Pancreas (tissue), 10 donors: ENCODE measurements around the gene FAF1. TPM values are rescaled to one million over a fixed set of nuclear protein-coding genes. Genes with fewer than 3 reads are reported as not detected.

Source experiments
- ATAC-seq, 4 donors: fragments of 200-7000 bp; cut with Tn5 transposase; one replicate each; pipeline versions ENCODE4 v1.8.0 to v1.9.1; 2020; ENCODE audit warnings: mild to moderate bottlenecking in 4 of 4, moderate library complexity in 4 of 4
- DNase-seq, 6 donors: peaks; one replicate each; pipeline ENCODE4 v3.0.0-alpha.2; 2020
- FAIRE-seq: peaks from 2 replicates; lab custom pipeline; 2012; peaks lifted over from hg19 to GRCh38; lab: Jason Lieb, UNC
- H3K27ac ChIP-seq, 4 donors: fragments of 200-600 bp; sonication (generic); 1 replicate in 3 of 4; 2 replicates in 1 of 4; pipeline versions ENCODE4 v1.5.0 to v1.8.0; 2020
- H3K27me3 ChIP-seq, 4 donors: fragments of 200-600 bp; one replicate each; pipeline ENCODE4 v1.8.0; 2021
- H3K36me3 ChIP-seq, 3 donors: fragments of 200-600 bp; sonication (generic) in 1 of 3; one replicate each; pipeline versions ENCODE4 v1.5.0 to v1.8.0; 2020 to 2021
- H3K4me1 ChIP-seq, 3 donors: fragments of 200-600 bp; one replicate each; pipeline ENCODE4 v1.8.0; 2021
- H3K4me3 ChIP-seq, 4 donors: fragments of 200-600 bp; sonication (generic) in 2 of 4; one replicate each; pipeline versions ENCODE4 v1.5.0 to v1.8.0; 2020 to 2021
- H3K9me3 ChIP-seq, 4 donors: fragments of 200-600 bp; one replicate each; pipeline ENCODE4 v1.8.0; 2021
- WGBS, 2 donors: extraction: QIAGEN DNeasy Blood & Tissue Kit; methylation state at CpG; one replicate each; pipeline ENCODE4 v1.1.7; 2013; 5-methylcytosine and 5-hydroxymethylcytosine counted together
- intact Hi-C, 3 donors: fragments of 100-400 bp; cut with DNase I; formaldehyde crosslinking; loops; one replicate each; pipeline versions ENCODE4 v1.11.1 to v1.14.2; 2022
- polyA plus RNA-seq, 2 donors: library from polyadenylated mRNA; stranded (reverse); fragments of 200-250 nt; gene quantifications; one replicate each; pipeline ENCODE4 v1.2.3, GENCODE V29; 2013
- total RNA-seq, 6 donors: library from RNA; stranded (reverse); fragmentation: NEBNext Ultra II Directional in 4 of 6; extraction: Animal tissue kit (Norgen Biotek cat#: 25700) in 4 of 6; gene quantifications; one replicate each; pipeline versions ENCODE4 v1.2.1 to v1.2.4, GENCODE V29; 2021 to 2023
- TF ChIP-seq, protein P1 (sequence below), 4 donors: fragments of 200-600 bp; sonication (generic) in 3 of 4; IDR thresholded peaks; one replicate each; pipeline versions ENCODE4 v1.5.0 to v1.8.0; 2021; ENCODE audit warnings: antibody characterized with exemption in 4 of 4
- donor health status: healthy with polysubstance abuse.
- donor health status: DM: no; HTN: no; CAD: no; lungs with moderate emphysema.
- donor health status: DM: no; HTN: no; CAD: no.
- donor health status: control.
- donor health status: control.
- donor health status: Bipolar disorder and iron deficiency.
- donor health status: DM: yes; HTN: yes; CAD: no.
- donor health status: DM: no; HTN: no; CAD: no.
- donor health status: DM: no; HTN: no; CAD: no.
- donor health status: DM: yes; HTN: yes; CAD: no.

FAF1 gene
- total and polyA plus RNA-seq, 8 donors: 13.9 to 46.6 (median 37.6) TPM

DNA sequence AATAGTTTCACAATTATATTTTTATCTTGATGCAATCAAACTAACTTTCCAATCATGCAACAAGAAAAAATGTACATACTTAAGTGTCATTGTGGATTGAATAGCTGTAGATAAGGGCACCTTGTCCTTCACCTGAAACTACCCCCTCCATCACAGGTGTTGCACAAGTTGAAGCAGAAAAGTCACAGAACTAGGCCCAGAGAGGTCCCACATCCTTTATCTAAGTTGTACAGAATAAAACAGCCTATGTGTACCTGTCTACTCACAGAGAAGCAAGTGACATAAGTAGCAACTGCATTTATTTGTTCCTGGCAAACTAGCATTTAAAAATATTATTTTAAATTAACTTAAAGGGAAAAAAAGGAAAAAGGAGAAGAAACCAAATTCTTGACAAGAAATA lies 256.8 kb downstream of the FAF1 start:
- H3K4me3 ChIP-seq: no peak overlapping the region
- peaks cover 14 to 22% (median 15%) of the 10 kb centered on the region in 3 donors for H3K4me1 ChIP-seq
- FAIRE-seq (peak; percentile 37), DNase-seq (no peak), ATAC-seq (peak in 3 of 4 donors; percentile 49 to 59 (median 55))
- no peaks in the 10 kb centered on the region for H3K36me3 ChIP-seq
- TF ChIP-seq, protein P1, sequence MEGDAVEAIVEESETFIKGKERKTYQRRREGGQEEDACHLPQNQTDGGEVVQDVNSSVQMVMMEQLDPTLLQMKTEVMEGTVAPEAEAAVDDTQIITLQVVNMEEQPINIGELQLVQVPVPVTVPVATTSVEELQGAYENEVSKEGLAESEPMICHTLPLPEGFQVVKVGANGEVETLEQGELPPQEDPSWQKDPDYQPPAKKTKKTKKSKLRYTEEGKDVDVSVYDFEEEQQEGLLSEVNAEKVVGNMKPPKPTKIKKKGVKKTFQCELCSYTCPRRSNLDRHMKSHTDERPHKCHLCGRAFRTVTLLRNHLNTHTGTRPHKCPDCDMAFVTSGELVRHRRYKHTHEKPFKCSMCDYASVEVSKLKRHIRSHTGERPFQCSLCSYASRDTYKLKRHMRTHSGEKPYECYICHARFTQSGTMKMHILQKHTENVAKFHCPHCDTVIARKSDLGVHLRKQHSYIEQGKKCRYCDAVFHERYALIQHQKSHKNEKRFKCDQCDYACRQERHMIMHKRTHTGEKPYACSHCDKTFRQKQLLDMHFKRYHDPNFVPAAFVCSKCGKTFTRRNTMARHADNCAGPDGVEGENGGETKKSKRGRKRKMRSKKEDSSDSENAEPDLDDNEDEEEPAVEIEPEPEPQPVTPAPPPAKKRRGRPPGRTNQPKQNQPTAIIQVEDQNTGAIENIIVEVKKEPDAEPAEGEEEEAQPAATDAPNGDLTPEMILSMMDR (IDR thresholded peaks at IDR 0.05): no peak
- H3K9me3 ChIP-seq: no peaks in the 10 kb centered on the region
- intact Hi-C loops: no loop called here
- no peaks in the 10 kb centered on the region for H3K27me3 ChIP-seq
- no peak overlapping the region for H3K27ac ChIP-seq

DNA sequence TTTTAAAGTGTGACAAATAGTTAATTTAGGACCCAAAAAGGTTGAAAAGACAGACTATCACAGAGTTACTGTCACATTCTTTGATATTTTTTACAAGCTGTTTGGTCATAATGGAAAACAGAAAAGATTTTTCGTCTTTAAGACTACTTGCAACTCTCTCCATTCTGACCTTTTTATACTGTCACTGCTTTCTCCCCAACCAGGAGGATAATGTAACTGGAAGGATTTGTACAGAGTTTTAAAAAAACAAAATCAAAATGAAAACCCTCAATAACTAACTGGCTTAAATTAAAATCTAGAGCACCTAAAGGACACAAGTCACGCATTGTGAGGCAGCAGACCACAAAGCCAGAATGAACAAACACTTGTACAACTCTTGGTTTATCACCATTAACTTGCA lies 257.7 kb downstream of the FAF1 start:
- TF ChIP-seq, protein P1 (IDR thresholded peaks at IDR 0.05): no peak
- FAIRE-seq: no peak
- no peak overlapping the region for H3K27ac ChIP-seq

DNA sequence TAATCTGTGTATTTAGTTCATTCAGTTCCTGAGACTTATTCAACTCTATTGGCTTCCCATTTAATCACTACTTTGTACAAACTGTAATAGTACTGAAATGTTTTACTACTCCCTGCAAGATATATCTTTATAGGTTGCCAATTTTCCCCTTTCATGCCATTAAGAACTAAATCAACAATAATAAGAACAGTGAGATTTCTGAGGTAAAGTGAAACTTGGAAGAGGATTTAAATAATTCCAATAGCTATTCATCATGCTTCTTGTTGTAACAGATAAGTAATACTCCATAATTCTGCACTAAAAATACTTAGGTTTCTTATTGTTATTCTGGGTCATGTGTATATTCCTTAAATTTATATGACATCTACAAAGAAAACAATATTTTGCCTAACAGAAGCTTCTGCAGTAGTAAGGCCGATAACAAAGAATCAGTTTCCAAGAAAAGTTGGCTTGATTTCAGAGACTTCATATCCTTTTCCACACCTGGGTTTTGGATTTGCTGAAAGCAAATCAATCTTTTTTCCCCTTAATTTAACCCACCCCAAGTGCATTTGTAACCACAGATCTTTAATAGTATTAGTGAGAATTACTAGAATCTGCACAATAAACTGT lies 258.3 kb downstream of the FAF1 start:
- no peaks in the 10 kb centered on the region for H3K27me3 ChIP-seq
- no peaks in the 10 kb centered on the region for H3K36me3 ChIP-seq
- DNase-seq: no peak
- WGBS, 2 donors: 6 to 17% methylated on average over 1 of the region's 1 CpG
- H3K9me3 ChIP-seq: no peaks in the 10 kb centered on the region
- TF ChIP-seq, protein P1 (IDR thresholded peaks at IDR 0.05): no peak
- H3K4me3 ChIP-seq: no peak overlapping the region
- intact Hi-C loops: no loop called here
- peaks cover 20 to 30% (median 22%) of the 10 kb centered on the region in 3 donors for H3K4me1 ChIP-seq
- ATAC-seq: peak in 2 of 4 donors; percentile 22 to 51
- FAIRE-seq: no peak
- no peak overlapping the region for H3K27ac ChIP-seq

More for the DNA sequence above, 257.7 kb downstream of the FAF1 start:
- DNase-seq: no peak
- H3K4me3 ChIP-seq: no peak overlapping the region
- no peak for ATAC-seq
- intact Hi-C loops: no loop called here
- H3K27me3 ChIP-seq: no peaks in the 10 kb centered on the region
- no peaks in the 10 kb centered on the region for H3K36me3 ChIP-seq
- H3K9me3 ChIP-seq: no peaks in the 10 kb centered on the region
- WGBS, 2 donors: 95 to 99% methylated on average over 2 of the region's 2 CpGs
- peaks cover 20 to 30% (median 22%) of the 10 kb centered on the region in 3 donors for H3K4me1 ChIP-seq

DNA sequence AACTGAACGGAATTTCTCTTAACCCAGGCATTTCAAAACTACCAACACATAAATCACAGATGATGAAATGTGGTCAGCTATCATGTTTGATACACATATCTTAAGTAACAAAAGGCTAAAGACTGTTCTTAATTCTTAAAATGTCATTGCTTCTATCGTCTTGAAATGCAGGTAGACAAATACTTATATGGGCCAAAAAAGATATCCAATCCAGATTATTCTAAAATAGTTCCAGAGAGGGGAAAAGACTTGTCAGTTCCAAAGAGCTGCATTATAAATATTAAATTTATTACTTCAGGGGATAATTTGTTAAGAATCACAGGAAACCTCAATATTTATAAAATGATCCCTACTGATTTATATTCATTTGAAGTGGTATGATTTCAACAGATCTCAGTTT lies 259.4 kb downstream of the FAF1 start:
- TF ChIP-seq, protein P1 (IDR thresholded peaks at IDR 0.05): no peak
- H3K27ac ChIP-seq: no peak overlapping the region
- no peak for ATAC-seq
- DNase-seq: no peak
- H3K36me3 ChIP-seq: no peaks in the 10 kb centered on the region
- intact Hi-C loops: no loop called here
- peaks cover 20 to 30% (median 22%) of the 10 kb centered on the region in 3 donors for H3K4me1 ChIP-seq
- 27 to 29% methylated on average over 2 of the region's 2 CpGs for WGBS, 2 donors
- H3K9me3 ChIP-seq: no peaks in the 10 kb centered on the region
- H3K27me3 ChIP-seq: no peaks in the 10 kb centered on the region
- no peak overlapping the region for H3K4me3 ChIP-seq
- FAIRE-seq: no peak

DNA sequence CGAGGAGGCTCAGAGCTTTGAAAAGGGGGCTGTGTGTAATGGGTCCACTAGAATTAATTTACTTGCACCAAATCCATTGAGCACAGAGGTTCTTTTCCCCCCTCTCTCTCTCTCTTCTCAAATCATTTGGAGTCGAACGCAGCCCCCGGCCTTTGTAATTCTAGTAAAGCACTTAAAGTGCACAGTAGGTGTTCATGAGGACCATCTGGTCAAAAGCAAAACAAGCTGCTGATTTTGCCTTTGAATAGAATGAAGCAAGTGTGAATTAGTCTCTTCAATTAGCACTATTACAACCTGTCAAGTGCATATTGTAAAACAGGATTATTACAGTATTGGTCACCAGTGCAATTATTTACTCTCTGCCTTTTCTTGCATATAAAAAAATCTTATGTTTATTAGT lies 259.9 kb downstream of the FAF1 start:
- WGBS, 2 donors: 99 to 100% methylated on average over 4 of the region's 4 CpGs
- Histone ChIP-seq H3K27me3 (no peaks in the 10 kb centered on the region), H3K4me3 (no peak overlapping the region), H3K4me1 (peaks cover 20 to 30% (median 22%) of the 10 kb centered on the region in 3 donors), H3K36me3 (no peaks in the 10 kb centered on the region), H3K27ac (no peak overlapping the region), H3K9me3 (no peaks in the 10 kb centered on the region)
- FAIRE-seq: no peak
- DNase-seq: no peak
- TF ChIP-seq, protein P1 (IDR thresholded peaks at IDR 0.05): no peak
- no peak for ATAC-seq
- intact Hi-C loops: no loop called here
